Measurements from ENCODE around the gene CDH16.
A peak's percentile ranks its signal among the peaks of the same experiment; 100 is the strongest.
"Not testable (repeated sequence)": the region's sequence is repeated elsewhere in the genome, so short reads cannot be mapped to it uniquely, and the experiment has no call there.

CDH16 gene

GRCh38 chr16:66918803-66919568, at the start of gene CDH16:
TSS of gene CDH16 (minus strand) at chr16:66918885. CDS start at chr16:66918065, 820 bp downstream.
- no peak for DNase-seq (ENCODE audit: low spot score)

- no peak for DNase-seq (ENCODE audit: low spot score)
Observed at GRCh38 chr16:66964049-66964448, 45.4 kb upstream of the CDH16 start.

GRCh38 chr16:66961914-66962313, 43.2 kb upstream of the CDH16 start:
- no peak for DNase-seq (ENCODE audit: low spot score)

- peak; percentile 88 for DNase-seq (ENCODE audit: low spot score)
Observed at GRCh38 chr16:66961065-66961744, 42.5 kb upstream of the CDH16 start, which contains the start of gene CES3. TSS of gene CES3 (plus strand) at chr16:66961266. CDS start at chr16:66961308, 42 bp downstream.

GRCh38 chr16:66960270-66960669, 41.6 kb upstream of the CDH16 start:
- no peak for DNase-seq (ENCODE audit: low spot score)

GRCh38 chr16:66959704-66960161, 41.0 kb upstream of the CDH16 start:
- no peak for DNase-seq (ENCODE audit: low spot score)

- DNase-seq (ENCODE audit: low spot score), result no peak
Observed at GRCh38 chr16:66958857-66959703, 40.4 kb upstream of the CDH16 start.

- DNase-seq (ENCODE audit: low spot score), result not testable (repeated sequence)
Observed at GRCh38 chr16:66956154-66956457, 37.4 kb upstream of the CDH16 start.

GRCh38 chr16:66955363-66956153, 36.9 kb upstream of the CDH16 start:
- DNase-seq (ENCODE audit: low spot score), result not testable (repeated sequence)

GRCh38 chr16:66954097-66954659, 35.5 kb upstream of the CDH16 start:
- peak; percentile 78 for DNase-seq (ENCODE audit: low spot score)

GRCh38 chr16:66953462-66954096, 34.9 kb upstream of the CDH16 start:
- DNase-seq (ENCODE audit: low spot score), result no peak

GRCh38 chr16:66952430-66953110, 33.9 kb upstream of the CDH16 start:
- DNase-seq (ENCODE audit: low spot score), result no peak

- no peak for DNase-seq (ENCODE audit: low spot score)
Observed at GRCh38 chr16:66950971-66951790, 32.5 kb upstream of the CDH16 start.

GRCh38 chr16:66950437-66950836, 31.8 kb upstream of the CDH16 start:
- DNase-seq (ENCODE audit: low spot score), result no peak

GRCh38 chr16:66949472-66949871, 30.8 kb upstream of the CDH16 start:
- no peak for DNase-seq (ENCODE audit: low spot score)

GRCh38 chr16:66948837-66949225, 30.1 kb upstream of the CDH16 start:
- no peak for DNase-seq (ENCODE audit: low spot score)

GRCh38 chr16:66948134-66948836, 29.6 kb upstream of the CDH16 start:
- DNase-seq (ENCODE audit: low spot score), result no peak

- DNase-seq (ENCODE audit: low spot score), result peak; percentile 88
Observed at GRCh38 chr16:66947302-66948065, 28.8 kb upstream of the CDH16 start.

Measured in iPS-NIHi11 (cell line).